ENCODE results near the gene FAM187B. TPM values are rescaled to one million over a fixed set of nuclear protein-coding genes. Genes with fewer than 3 reads are reported as not detected.

Gene FAM187B
- total and polyA plus RNA-seq, 2 of the 8 experiments (the other 6 are each of a cell fraction or from before 2014, with no cell fraction given): not detected

- FAIRE-seq (no peak), DNase-seq (ENCODE audit: low read depth in 1 of 2, low spot score in 2 of 2) (no peak)
- Histone ChIP-seq H2BK120ac (replicated peaks; ENCODE audit: low read depth, low read length) (no peak overlapping the region), H3K9ac (replicated peaks in 1 of 4; ENCODE audit: extremely low read depth in 1 of 4, low read depth in 3 of 4, low read length in 3 of 4) (no peak overlapping the region), H3K4me3 (ENCODE audit: extremely low read depth in 1 of 4, insufficient read depth in 2 of 4, low read depth in 3 of 4, low read length in 4 of 4) (no peak overlapping the region), H3K9me3 (ENCODE audit: insufficient read depth in 2 of 2, low read depth in 1 of 2, low read length in 1 of 2) (no peaks in the 10 kb centered on the region), H3K23ac (ENCODE audit: insufficient read length) (no peak overlapping the region), H3K36me3 (ENCODE audit: control insufficient read depth in 2 of 4, insufficient read depth in 4 of 4, low read length in 3 of 4) (peaks cover 16 to 28% (median 22%) of the 10 kb centered on the region in 4 experiments), H4K5ac (ENCODE audit: insufficient read length, low read depth, low read length) (no peak overlapping the region), H4K91ac (replicated peaks; ENCODE audit: insufficient read length, low read length) (no peak overlapping the region), H3K23me2 (ENCODE audit: low read depth, low read length) (no peaks in the 10 kb centered on the region; the same call in 1 of the 2 replicates), H3K79me2 (ENCODE audit: control insufficient read depth in 1 of 2, insufficient read depth in 2 of 2, low read length in 2 of 2) (0 out of 4 replicates have a peak, but pooled peaks cover 0 to 5% of the 10 kb centered on the region in 2 experiments), H4K20me1 (replicated peaks in 1 of 2; ENCODE audit: control insufficient read depth in 1 of 2, insufficient read depth in 2 of 2, low read length in 2 of 2) (peaks cover 0 to 10% of the 10 kb centered on the region in 2 experiments), H3K4me2 (ENCODE audit: insufficient read depth in 1 of 2, low read depth in 2 of 2, low read length in 2 of 2) (no peak overlapping the region), H2BK20ac (ENCODE audit: low read length) (no peak overlapping the region), H2BK5ac (ENCODE audit: low read depth, low read length) (no peak overlapping the region), H3K79me1 (ENCODE audit: low read depth, low read length) (peaks cover 3% of the 10 kb centered on the region; the same call in 1 of the 2 replicates), H3K4me1 (replicated peaks in 1 of 4; ENCODE audit: control insufficient read depth in 3 of 4, insufficient read depth in 4 of 4, low read length in 3 of 4) (peaks cover 0 to 6% (median 2%) of the 10 kb centered on the region in 4 experiments; a peak in 3 of 7 replicates), H2BK15ac (ENCODE audit: low read length) (no peak overlapping the region), H3K18ac (ENCODE audit: extremely low read depth, low read length) (no peak overlapping the region), H4K8ac (ENCODE audit: extremely low read depth, insufficient read depth, low read length) (no peak overlapping the region), H3K27me3 (replicated peaks in 1 of 4; ENCODE audit: control insufficient read depth in 3 of 4, extremely low read depth in 1 of 4, insufficient read depth in 3 of 4, low read length in 3 of 4) (no peaks in the 10 kb centered on the region), H3K56ac (replicated peaks; ENCODE audit: insufficient read length, low read depth, low read length) (no peak overlapping the region), H2BK12ac (ENCODE audit: low read depth, low read length) (no peak overlapping the region), H2AK5ac (ENCODE audit: low read depth, low read length) (no peak overlapping the region), H3K14ac (ENCODE audit: insufficient read length) (no peak overlapping the region), H3K27ac (ENCODE audit: low read depth, low read length) (no peak overlapping the region), H3K4ac (replicated peaks; ENCODE audit: insufficient read length, low read depth, low read length) (no peak overlapping the region), H2AFZ (ENCODE audit: low read length) (no peak overlapping the region)
- ChIA-PET CTCF (ENCODE audit: partially characterized antibody) (interaction anchor here (1.2 kb wide), 1 partner anchor 14 kb away, joined by 3 read pairs; no protein-coding TSS in a partner anchor), POLR2A (ENCODE audit: partially characterized antibody) (interaction anchor here (1.0 to 2.8 kb wide), 4 partner anchors 8 to 39 kb away, joined by 3 to 15 read pairs (median 8); partner anchors contain the start of gene HAMP)
- 85% methylated on average over 9 of the region's 10 CpGs; no CpG with 5 or more reads in 1 of the 2 experiments for WGBS, 2 experiments (ENCODE audit: extremely low coverage in 1 of 2, insufficient coverage in 1 of 2, insufficient read length in 1 of 2, insufficient replicate concordance in 2 of 2, low coverage in 1 of 2, low lambda C conversion rate in 2 of 2, missing lambda C conversion rate in 1 of 2)
- TF ChIP-seq RNF2 (IDR thresholded peaks at IDR 0.05; ENCODE audit: borderline replicate concordance, low read depth, low read length, missing control alignments, poor library complexity, severe bottlenecking): no peak
- TF ChIP-seq CREB1 (IDR thresholded peaks at IDR 0.05): no peak
- TF ChIP-seq POLR2A (IDR thresholded peaks at IDR 0.05; ENCODE audit: control extremely low read depth in 1 of 2, low read depth in 2 of 2, low read length in 2 of 2): no peak
- no peak for TF ChIP-seq SIX5 (IDR thresholded peaks at IDR 0.05; ENCODE audit: low read depth, low read length)
- no peak for TF ChIP-seq POU5F1 (IDR thresholded peaks at IDR 0.05; ENCODE audit: low read depth, low read length)
- no peak for TF ChIP-seq KDM1A (IDR thresholded peaks at IDR 0.05; ENCODE audit: borderline replicate concordance, low read length)
- no peak for TF ChIP-seq NANOG (IDR thresholded peaks at IDR 0.05; ENCODE audit: insufficient read depth, low read depth, low read length, poor library complexity, severe bottlenecking)
- no peak for TF ChIP-seq SP2 (IDR thresholded peaks at IDR 0.05; ENCODE audit: low read length)
- TF ChIP-seq E2F6 (IDR thresholded peaks at IDR 0.05): no peak
- TF ChIP-seq ZNF274 (IDR thresholded peaks at IDR 0.05; ENCODE audit: borderline replicate concordance, extremely low read depth, low read length): no peak
- no peak for TF ChIP-seq SAP30 (IDR thresholded peaks at IDR 0.05; ENCODE audit: insufficient read depth, insufficient replicate concordance, low read length)
- no peak for TF ChIP-seq CEBPB (IDR thresholded peaks at IDR 0.05; ENCODE audit: low read depth, low read length)
Observed at GRCh38 chr19:35272954-35273649, 44.6 kb upstream of the FAM187B start.
